PC-9 (cell line): ENCODE results near the gene ARSK.

Experiments
- CTCF ChIP-seq: fragments of 200-600 bp; sonication (generic); conservative IDR thresholded peaks from 2 replicates; pipeline ENCODE4 v1.6.1; 2017; ENCODE audit warnings: mixed run types, antibody characterized with exemption, mild to moderate bottlenecking, moderate library complexity
- EZH2 ChIP-seq: fragments of 200-600 bp; sonication (generic); IDR thresholded peaks from 2 replicates; pipeline ENCODE4 v1.8.0; 2017; ENCODE audit warnings: antibody characterized with exemption, low read depth

GRCh38 chr5:95595289-95595931, 40.5 kb downstream of the ARSK start:
- TF ChIP-seq CTCF (no peak), EZH2 (no peak)
